ENCODE data around the gene GNAI3.
A peak's percentile ranks its signal among the peaks of the same experiment; 100 is the strongest.

GNAI3 gene

GRCh38 chr1:109643385-109644230, 95.2 kb downstream of the GNAI3 start (continued):
- TF ChIP-seq, protein P1, sequence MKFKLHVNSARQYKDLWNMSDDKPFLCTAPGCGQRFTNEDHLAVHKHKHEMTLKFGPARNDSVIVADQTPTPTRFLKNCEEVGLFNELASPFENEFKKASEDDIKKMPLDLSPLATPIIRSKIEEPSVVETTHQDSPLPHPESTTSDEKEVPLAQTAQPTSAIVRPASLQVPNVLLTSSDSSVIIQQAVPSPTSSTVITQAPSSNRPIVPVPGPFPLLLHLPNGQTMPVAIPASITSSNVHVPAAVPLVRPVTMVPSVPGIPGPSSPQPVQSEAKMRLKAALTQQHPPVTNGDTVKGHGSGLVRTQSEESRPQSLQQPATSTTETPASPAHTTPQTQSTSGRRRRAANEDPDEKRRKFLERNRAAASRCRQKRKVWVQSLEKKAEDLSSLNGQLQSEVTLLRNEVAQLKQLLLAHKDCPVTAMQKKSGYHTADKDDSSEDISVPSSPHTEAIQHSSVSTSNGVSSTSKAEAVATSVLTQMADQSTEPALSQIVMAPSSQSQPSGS (tag by site-specific recombination; IDR thresholded peaks at IDR 0.05; ENCODE audit: low read depth): no peak
- TF ChIP-seq ELK4 (IDR thresholded peaks at IDR 0.05; ENCODE audit: borderline replicate concordance, low read depth, low read length) (no peak), BCL11A (tag by site-specific recombination; IDR thresholded peaks at IDR 0.05; ENCODE audit: low read depth) (no peak), ZNF658 (tag by site-specific recombination; IDR thresholded peaks at IDR 0.05) (no peak), ZSCAN5A (tag by site-specific recombination; IDR thresholded peaks at IDR 0.05) (no peak), ZNF366 (tag by site-specific recombination; conservative IDR thresholded peaks at IDR 0.05) (no peak), PATZ1 (tag by site-specific recombination; IDR thresholded peaks at IDR 0.05) (peak; percentile 40; the same call in 1 of the 2 replicates), ZNF692 (tag by site-specific recombination; IDR thresholded peaks at IDR 0.05) (0 out of 2 replicates have a peak, but pooled peaks have one; percentile 30), ZNF2 (tag by site-specific recombination; IDR thresholded peaks at IDR 0.05) (peak; percentile 93), ZBTB1 (tag by site-specific recombination; IDR thresholded peaks at IDR 0.05) (no peak), ZNF423 (tag by site-specific recombination; IDR thresholded peaks at IDR 0.05) (no peak), GFI1B (tag by site-specific recombination; IDR thresholded peaks at IDR 0.05) (no peak), ZSCAN30 (tag by site-specific recombination; IDR thresholded peaks at IDR 0.05) (peak; percentile 74; the same call in 1 of the 2 replicates), ZBTB7A (tag by site-specific recombination; IDR thresholded peaks at IDR 0.05; ENCODE audit: low read depth) (no peak), ZBTB26 (tag by site-specific recombination; optimal IDR thresholded peaks at IDR 0.05) (peak; percentile 29), ZNF37A (tag by site-specific recombination; IDR thresholded peaks at IDR 0.05) (no peak), SP3 (tag by site-specific recombination; IDR thresholded peaks at IDR 0.05) (no peak), SP7 (tag by site-specific recombination; IDR thresholded peaks at IDR 0.05) (0 out of 2 replicates have a peak, but pooled peaks have one; percentile 33), ZBTB17 (tag by site-specific recombination; IDR thresholded peaks at IDR 0.05) (peak; percentile 70), TCF7L2 (IDR thresholded peaks at IDR 0.05; ENCODE audit: borderline replicate concordance, low read depth, low read length) (no peak), GLIS1 (tag by site-specific recombination; IDR thresholded peaks at IDR 0.05) (peak; percentile 66; the same call in 1 of the 2 replicates), PRDM1 (tag by site-specific recombination; IDR thresholded peaks at IDR 0.05) (peak; percentile 14; the same call in 1 of the 2 replicates), ZNF114 (tag by site-specific recombination; IDR thresholded peaks at IDR 0.05) (no peak), ZNF157 (tag by site-specific recombination; IDR thresholded peaks at IDR 0.05) (no peak), ZNF24 (tag by site-specific recombination; IDR thresholded peaks at IDR 0.05) (no peak), SALL2 (tag by site-specific recombination; IDR thresholded peaks at IDR 0.05; ENCODE audit: borderline replicate concordance) (no peak)
- TF ChIP-seq, protein P2, sequence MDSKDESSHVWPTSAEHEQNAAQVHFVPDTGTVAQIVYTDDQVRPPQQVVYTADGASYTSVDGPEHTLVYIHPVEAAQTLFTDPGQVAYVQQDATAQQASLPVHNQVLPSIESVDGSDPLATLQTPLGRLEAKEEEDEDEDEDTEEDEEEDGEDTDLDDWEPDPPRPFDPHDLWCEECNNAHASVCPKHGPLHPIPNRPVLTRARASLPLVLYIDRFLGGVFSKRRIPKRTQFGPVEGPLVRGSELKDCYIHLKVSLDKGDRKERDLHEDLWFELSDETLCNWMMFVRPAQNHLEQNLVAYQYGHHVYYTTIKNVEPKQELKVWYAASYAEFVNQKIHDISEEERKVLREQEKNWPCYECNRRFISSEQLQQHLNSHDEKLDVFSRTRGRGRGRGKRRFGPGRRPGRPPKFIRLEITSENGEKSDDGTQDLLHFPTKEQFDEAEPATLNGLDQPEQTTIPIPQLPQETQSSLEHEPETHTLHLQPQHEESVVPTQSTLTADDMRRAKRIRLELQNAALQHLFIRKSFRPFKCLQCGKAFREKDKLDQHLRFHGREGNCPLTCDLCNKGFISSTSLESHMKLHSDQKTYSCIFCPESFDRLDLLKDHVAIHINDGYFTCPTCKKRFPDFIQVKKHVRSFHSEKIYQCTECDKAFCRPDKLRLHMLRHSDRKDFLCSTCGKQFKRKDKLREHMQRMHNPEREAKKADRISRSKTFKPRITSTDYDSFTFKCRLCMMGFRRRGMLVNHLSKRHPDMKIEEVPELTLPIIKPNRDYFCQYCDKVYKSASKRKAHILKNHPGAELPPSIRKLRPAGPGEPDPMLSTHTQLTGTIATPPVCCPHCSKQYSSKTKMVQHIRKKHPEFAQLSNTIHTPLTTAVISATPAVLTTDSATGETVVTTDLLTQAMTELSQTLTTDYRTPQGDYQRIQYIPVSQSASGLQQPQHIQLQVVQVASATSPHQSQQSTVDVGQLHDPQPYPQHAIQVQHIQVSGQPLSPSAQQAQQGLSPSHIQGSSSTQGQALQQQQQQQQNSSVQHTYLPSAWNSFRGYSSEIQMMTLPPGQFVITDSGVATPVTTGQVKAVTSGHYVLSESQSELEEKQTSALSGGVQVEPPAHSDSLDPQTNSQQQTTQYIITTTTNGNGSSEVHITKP (tag by site-specific recombination; IDR thresholded peaks at IDR 0.05): no peak
